NCI-H2107 treated with DMSO at 0.1 percent for 48 hours (cell line): ENCODE measurements around the gene DCTD.

Source experiments
- DNase-seq: peaks from one replicate; lab custom pipeline; 2025; ENCODE audit not compliant: unreplicated experiment; lab: John Stamatoyannopoulos, UW

Gene DCTD

GRCh38 chr4:182873726-182874125 lies 43.5 kb downstream of the DCTD start:
- DNase-seq: no peak

- DNase-seq: no peak
Measured at GRCh38 chr4:182873289-182873688, 43.9 kb downstream of the DCTD start.

GRCh38 chr4:182872886-182873285 lies 44.3 kb downstream of the DCTD start:
- no peak for DNase-seq

- DNase-seq: no peak
Measured at GRCh38 chr4:182871616-182872015, 45.6 kb downstream of the DCTD start.

GRCh38 chr4:182869697-182870096 lies 47.5 kb downstream of the DCTD start:
- DNase-seq: no peak

- DNase-seq: no peak
Measured at GRCh38 chr4:182866746-182867145, 50.4 kb downstream of the DCTD start.

GRCh38 chr4:182863501-182863900 lies 53.7 kb downstream of the DCTD start:
- no peak for DNase-seq

- peak; percentile 66 for DNase-seq
Measured at GRCh38 chr4:182862921-182863320, 54.3 kb downstream of the DCTD start.

GRCh38 chr4:182862141-182862875 lies 54.9 kb downstream of the DCTD start:
- no peak for DNase-seq

- DNase-seq: no peak
Measured at GRCh38 chr4:182861346-182861745, 55.8 kb downstream of the DCTD start.

GRCh38 chr4:182859730-182860129 lies 57.5 kb downstream of the DCTD start:
- DNase-seq: no peak

GRCh38 chr4:182858711-182859110 lies 58.5 kb downstream of the DCTD start:
- DNase-seq: no peak

- no peak for DNase-seq
Measured at GRCh38 chr4:182856862-182857261, 60.3 kb downstream of the DCTD start.

- DNase-seq: no peak
Measured at GRCh38 chr4:182855877-182856276, 61.3 kb downstream of the DCTD start.

GRCh38 chr4:182855312-182855711 lies 61.9 kb downstream of the DCTD start:
- no peak for DNase-seq

GRCh38 chr4:182854466-182854865 lies 62.7 kb downstream of the DCTD start:
- DNase-seq: no peak

GRCh38 chr4:182853731-182854330 lies 63.4 kb downstream of the DCTD start:
- no peak for DNase-seq

- DNase-seq: no peak
Measured at GRCh38 chr4:182848685-182849084, 68.5 kb downstream of the DCTD start.

GRCh38 chr4:182847576-182848450 lies 69.4 kb downstream of the DCTD start:
- no peak for DNase-seq

GRCh38 chr4:182846036-182846435 lies 71.2 kb downstream of the DCTD start:
- no peak for DNase-seq

GRCh38 chr4:182845618-182846017 lies 71.6 kb downstream of the DCTD start:
- DNase-seq: no peak

- DNase-seq: no peak
Measured at GRCh38 chr4:182843808-182844325, 73.3 kb downstream of the DCTD start.
